A673 (cell line): ENCODE results near the gene AKT3. TPM values are rescaled to one million over a fixed set of nuclear protein-coding genes. Genes with fewer than 3 reads are reported as not detected.

Experiments
- BruUV-seq: library from RNA; stranded (reverse); fragments of 400-500 nt; replicated peaks from 2 replicates; lab custom pipeline; 2021; lab: Mats Ljungman, UMichigan
- CTCF ChIA-PET: fragments of 300-600 bp; sonication (Branson Sonifier 250); formaldehyde crosslinking; loops from one replicate; lab custom pipeline; 2022; ENCODE audit warnings: antibody characterized with exemption; lab: Charles Lee
- POLR2A ChIA-PET: fragments of 300-600 bp; sonication (Branson Sonifier 250); formaldehyde crosslinking; loops from one replicate; lab custom pipeline; 2022; ENCODE audit warnings: antibody characterized with exemption; ENCODE audit not compliant: low non-redundant PET; lab: Charles Lee
- DNase-seq: peaks from one replicate; pipeline ENCODE4 v3.0.0-alpha.2; 2015; ENCODE audit warnings: low spot score
- H3K27ac ChIP-seq: fragments of 200-600 bp; sonication (generic); 2 replicates; pipeline ENCODE4 v1.5.1; 2016; ENCODE audit warnings: mixed run types, low read depth, mild to moderate bottlenecking, mixed read lengths, antibody characterized with exemption, low read length; ENCODE audit not compliant: poor library complexity, severe bottlenecking
- H3K27me3 ChIP-seq: fragments of 200-600 bp; sonication (generic); replicated peaks from 2 replicates; pipeline ENCODE4 v1.6.1; 2017; ENCODE audit warnings: mixed run types, low read depth, mild to moderate bottlenecking, mixed read lengths, antibody characterized with exemption, low read length; ENCODE audit not compliant: insufficient read depth, poor library complexity
- H3K36me3 ChIP-seq: fragments of 200-600 bp; sonication (generic); 2 replicates; pipeline ENCODE4 v1.6.1; 2016; ENCODE audit warnings: mixed run types, mild to moderate bottlenecking, mixed read lengths, antibody characterized with exemption, low read length; ENCODE audit not compliant: insufficient read depth, poor library complexity, severe bottlenecking
- H3K4me1 ChIP-seq: fragments of 200-600 bp; sonication (generic); 2 replicates; pipeline ENCODE4 v1.6.1; 2017; ENCODE audit warnings: mixed run types, mild to moderate bottlenecking, mixed read lengths, antibody characterized with exemption, low read length; ENCODE audit not compliant: insufficient read depth, poor library complexity, severe bottlenecking
- H3K4me3 ChIP-seq: fragments of 200-600 bp; sonication (generic); 2 replicates; pipeline ENCODE4 v1.5.1; 2016; ENCODE audit warnings: low read depth, mixed run types, mild to moderate bottlenecking, mixed read lengths, low read length; ENCODE audit not compliant: poor library complexity, severe bottlenecking
- H3K9me3 ChIP-seq: fragments of 200-600 bp; sonication (generic); 2 replicates; pipeline ENCODE4 v1.6.1; 2016; ENCODE audit warnings: mixed run types, low read depth, mild to moderate bottlenecking, mixed read lengths, antibody characterized with exemption, low read length; ENCODE audit not compliant: poor library complexity, severe bottlenecking
- CTCF ChIP-seq: fragments of 300-800, 200-600 bp; sonication (generic); conservative IDR thresholded peaks from 2 replicates; pipeline ENCODE4 v1.5.1; 2017; ENCODE audit warnings: low read depth, mild to moderate bottlenecking, antibody characterized with exemption, low read length, moderate library complexity, mixed read lengths
- EZH2 ChIP-seq: fragments of 200-600 bp; sonication (generic); IDR thresholded peaks from 2 replicates; pipeline ENCODE4 v1.6.1; 2017; ENCODE audit warnings: borderline replicate concordance, low read depth, mild to moderate bottlenecking, mixed read lengths, antibody characterized with exemption, low read length; ENCODE audit not compliant: poor library complexity, severe bottlenecking
- intact Hi-C: fragments of 100-400 bp; cut with micrococcal nuclease; formaldehyde crosslinking; loops from one replicate; pipeline ENCODE4 v1.10.0; 2022; ENCODE audit not compliant: unreplicated experiment
- total RNA-seq: library from RNA; stranded (reverse); gene quantifications from 2 replicates; pipeline ENCODE4 v1.2.3, GENCODE V29; 2021

AKT3 gene
- total RNA-seq, 1 experiment from 2014 or later = 14.4 TPM

GRCh38 chr1:243726806-243727502 lies 123.1 kb downstream of the AKT3 start:
- TF ChIP-seq EZH2 (no peak), CTCF (no peak)
- BruUV-seq = no TSS peak
- intact Hi-C loops = no loop called here
- Histone ChIP-seq H3K27me3 (no peaks in the 10 kb centered on the region), H3K9me3 (no peaks in the 10 kb centered on the region), H3K4me1 (no peaks in the 10 kb centered on the region), H3K27ac (no peak overlapping the region), H3K4me3 (no peak overlapping the region), H3K36me3 (no peaks in the 10 kb centered on the region)
- CTCF ChIA-PET = no interaction called here
- POLR2A ChIA-PET = no interaction called here
- DNase-seq = no peak

GRCh38 chr1:243725846-243726245 lies 124.2 kb downstream of the AKT3 start:
- Histone ChIP-seq H3K36me3 (no peaks in the 10 kb centered on the region), H3K4me1 (no peaks in the 10 kb centered on the region), H3K4me3 (no peak overlapping the region), H3K9me3 (no peaks in the 10 kb centered on the region), H3K27ac (no peak overlapping the region), H3K27me3 (no peaks in the 10 kb centered on the region)
- intact Hi-C loops = no loop called here
- TF ChIP-seq EZH2 (no peak), CTCF (no peak)
- ChIA-PET POLR2A (no interaction called here), CTCF (no interaction called here)
- DNase-seq = no peak
- no TSS peak for BruUV-seq

- Histone ChIP-seq H3K4me1 (no peaks in the 10 kb centered on the region), H3K27ac (no peak overlapping the region), H3K27me3 (no peaks in the 10 kb centered on the region), H3K4me3 (no peak overlapping the region), H3K36me3 (no peaks in the 10 kb centered on the region), H3K9me3 (no peaks in the 10 kb centered on the region)
- TF ChIP-seq EZH2 = no peak
- no peak for TF ChIP-seq CTCF
- intact Hi-C loops = no loop called here
- ChIA-PET CTCF (no interaction called here), POLR2A (no interaction called here)
- DNase-seq = no peak
- BruUV-seq = no TSS peak
Observed at GRCh38 chr1:243725075-243725474, 125.0 kb downstream of the AKT3 start.
